Calu3 (cell line): ENCODE data around the gene TINCR. TPM values are rescaled to one million over a fixed set of nuclear protein-coding genes. Genes with fewer than 3 reads are reported as not detected.

ENCODE experiments used
- BruUV-seq: library from RNA; stranded (reverse); fragments of 400-500 nt; replicated peaks from 2 replicates; lab custom pipeline; 2021; lab: Mats Ljungman, UMichigan
- CTCF ChIA-PET: fragments of 300-600 bp; sonication (Branson Sonifier 250); formaldehyde crosslinking; loops from one replicate; lab custom pipeline; 2022; ENCODE audit warnings: antibody characterized with exemption; lab: Charles Lee
- DNase-seq: peaks from one replicate; pipeline ENCODE4 v3.0.0; 2022
- H3K27ac Mint-ChIP-seq: one replicate; pipeline ENCODE4 v1.8.0; 2022; ENCODE audit warnings: mixed read lengths; ENCODE audit not compliant: unreplicated experiment
- H3K27me3 Mint-ChIP-seq: one replicate; pipeline ENCODE4 v1.8.0; 2022; ENCODE audit warnings: mixed read lengths; ENCODE audit not compliant: unreplicated experiment
- H3K36me3 Mint-ChIP-seq: one replicate; pipeline ENCODE4 v1.8.0; 2022; ENCODE audit warnings: mild to moderate bottlenecking, moderate library complexity, mixed read lengths; ENCODE audit not compliant: insufficient read depth, unreplicated experiment
- H3K4me1 Mint-ChIP-seq: one replicate; pipeline ENCODE4 v1.8.0; 2022; ENCODE audit warnings: mild to moderate bottlenecking, low read depth, mixed read lengths; ENCODE audit not compliant: unreplicated experiment
- H3K4me3 Mint-ChIP-seq: one replicate; pipeline ENCODE4 v1.8.0; 2022; ENCODE audit warnings: mild to moderate bottlenecking, low read depth, moderate library complexity, mixed read lengths; ENCODE audit not compliant: unreplicated experiment
- H3K9me3 Mint-ChIP-seq: one replicate; pipeline ENCODE4 v1.8.0; 2022; ENCODE audit warnings: low read depth, mixed read lengths; ENCODE audit not compliant: unreplicated experiment
- intact Hi-C: fragments of 100-400 bp; cut with micrococcal nuclease; formaldehyde crosslinking; loops from one replicate; pipeline ENCODE4 v1.10.0; 2022; ENCODE audit not compliant: unreplicated experiment
- total RNA-seq: library from RNA; stranded (reverse); gene quantifications from 2 replicates; pipeline ENCODE4 v1.2.3, GENCODE V29; 2022
- TF ChIP-seq, protein P1 (sequence below): fragments of 200-600 bp; IDR thresholded peaks from one replicate; pipeline ENCODE4 v1.8.0; 2022; ENCODE audit warnings: antibody characterized with exemption; ENCODE audit not compliant: unreplicated experiment

TINCR gene
- total RNA-seq, 1 experiment from 2014 or later = 0.40 TPM

DNA sequence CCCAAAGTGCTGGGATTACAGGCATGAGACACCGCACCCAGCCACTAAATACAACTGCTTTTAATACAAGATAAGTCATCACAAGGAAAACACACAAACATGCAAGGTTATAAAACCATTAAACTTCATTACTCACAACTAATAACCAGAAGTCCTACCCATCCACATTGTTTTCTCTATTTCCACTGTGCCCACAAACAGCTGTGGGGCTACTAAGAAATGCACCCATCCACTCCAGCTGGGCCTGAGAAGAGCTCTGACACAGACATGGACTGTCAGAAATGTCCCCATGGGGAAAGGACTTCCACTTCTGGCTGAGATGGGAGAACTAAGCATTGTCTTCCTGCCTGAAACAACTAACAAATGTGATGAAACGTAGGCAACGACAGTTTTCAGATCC is 37.6 kb upstream of the TINCR start:
- CTCF ChIA-PET = no interaction called here
- Mint-ChIP-seq H3K4me3 (no peak overlapping the region), H3K36me3 (peaks cover 57% of the 10 kb centered on the region), H3K9me3 (no peaks in the 10 kb centered on the region), H3K27ac (no peak overlapping the region), H3K4me1 (no peaks in the 10 kb centered on the region), H3K27me3 (no peaks in the 10 kb centered on the region)
- DNase-seq = no peak
- no TSS peak for BruUV-seq
- intact Hi-C loops = no loop called here
- TF ChIP-seq, protein P1, sequence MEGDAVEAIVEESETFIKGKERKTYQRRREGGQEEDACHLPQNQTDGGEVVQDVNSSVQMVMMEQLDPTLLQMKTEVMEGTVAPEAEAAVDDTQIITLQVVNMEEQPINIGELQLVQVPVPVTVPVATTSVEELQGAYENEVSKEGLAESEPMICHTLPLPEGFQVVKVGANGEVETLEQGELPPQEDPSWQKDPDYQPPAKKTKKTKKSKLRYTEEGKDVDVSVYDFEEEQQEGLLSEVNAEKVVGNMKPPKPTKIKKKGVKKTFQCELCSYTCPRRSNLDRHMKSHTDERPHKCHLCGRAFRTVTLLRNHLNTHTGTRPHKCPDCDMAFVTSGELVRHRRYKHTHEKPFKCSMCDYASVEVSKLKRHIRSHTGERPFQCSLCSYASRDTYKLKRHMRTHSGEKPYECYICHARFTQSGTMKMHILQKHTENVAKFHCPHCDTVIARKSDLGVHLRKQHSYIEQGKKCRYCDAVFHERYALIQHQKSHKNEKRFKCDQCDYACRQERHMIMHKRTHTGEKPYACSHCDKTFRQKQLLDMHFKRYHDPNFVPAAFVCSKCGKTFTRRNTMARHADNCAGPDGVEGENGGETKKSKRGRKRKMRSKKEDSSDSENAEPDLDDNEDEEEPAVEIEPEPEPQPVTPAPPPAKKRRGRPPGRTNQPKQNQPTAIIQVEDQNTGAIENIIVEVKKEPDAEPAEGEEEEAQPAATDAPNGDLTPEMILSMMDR = no peak

DNA sequence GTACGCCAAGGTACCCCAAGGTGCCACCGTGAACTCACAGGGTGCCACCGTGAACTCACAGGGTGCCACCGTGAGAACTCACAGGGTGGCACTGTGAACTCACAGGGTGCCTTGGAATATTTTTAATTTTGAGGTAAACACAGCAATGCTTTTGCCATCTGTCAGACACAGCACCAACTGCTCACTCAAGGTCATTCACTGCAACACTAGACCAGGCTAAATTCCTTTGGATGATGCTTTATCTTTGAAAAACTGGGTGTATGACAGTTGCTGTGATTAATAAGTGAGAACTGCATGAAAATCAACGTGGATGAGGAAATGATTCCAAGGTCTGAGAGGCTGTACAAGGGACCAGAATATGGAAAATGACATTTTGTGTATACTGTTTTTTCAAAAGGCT is 35.9 kb upstream of the TINCR start:
- CTCF ChIA-PET = no interaction called here
- Mint-ChIP-seq H3K4me1 (no peaks in the 10 kb centered on the region), H3K9me3 (no peaks in the 10 kb centered on the region), H3K27me3 (no peaks in the 10 kb centered on the region), H3K4me3 (no peak overlapping the region), H3K36me3 (peaks cover 58% of the 10 kb centered on the region), H3K27ac (no peak overlapping the region)
- intact Hi-C loops = no loop called here
- DNase-seq = no peak
- no TSS peak for BruUV-seq
- TF ChIP-seq, protein P1 = no peak

DNA sequence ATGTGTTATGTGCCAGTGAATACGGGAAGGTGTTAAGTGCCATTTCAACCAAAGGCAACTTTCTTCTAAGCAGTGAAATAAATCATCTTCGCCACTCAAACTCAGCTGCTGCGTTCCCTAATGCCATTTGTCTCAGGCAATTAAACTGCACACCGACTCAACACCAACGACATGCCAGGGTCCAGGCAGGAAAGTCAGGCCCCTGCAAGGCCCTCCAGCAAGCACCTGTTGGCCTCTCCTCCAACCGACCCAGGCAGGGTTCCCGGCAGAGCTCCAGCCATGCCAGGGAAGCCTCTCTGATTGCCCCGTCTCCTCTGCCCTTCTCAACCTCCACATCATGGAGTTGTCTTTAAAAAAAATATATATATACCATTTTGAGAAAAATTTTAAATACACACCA is 33.0 kb upstream of the TINCR start:
- Mint-ChIP-seq H3K27me3 (no peaks in the 10 kb centered on the region), H3K9me3 (no peaks in the 10 kb centered on the region), H3K36me3 (peaks cover 40% of the 10 kb centered on the region), H3K4me3 (no peak overlapping the region), H3K4me1 (no peaks in the 10 kb centered on the region), H3K27ac (no peak overlapping the region)
- CTCF ChIA-PET = no interaction called here
- TF ChIP-seq, protein P1 = no peak
- DNase-seq = no peak
- intact Hi-C loops = no loop called here
- BruUV-seq = no TSS peak

DNA sequence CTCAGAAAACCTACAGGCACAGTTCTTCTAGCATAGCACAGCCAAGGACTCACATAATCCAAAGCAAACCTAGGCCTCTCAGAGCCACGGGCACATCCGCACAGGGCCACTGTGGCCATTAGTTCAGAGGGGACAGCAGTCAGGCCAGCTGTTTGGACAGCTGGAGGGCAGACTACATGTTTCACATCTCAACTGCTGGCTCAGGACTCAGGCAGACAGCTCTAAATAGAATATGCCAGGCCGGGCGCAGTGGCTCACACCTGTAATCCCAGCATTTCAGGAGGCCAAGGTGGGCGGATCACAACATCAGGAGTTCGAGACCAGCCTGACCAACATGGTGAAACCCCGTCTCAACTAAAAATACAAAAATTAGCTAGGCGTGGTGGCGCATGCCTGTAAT is 28.0 kb upstream of the TINCR start:
- Mint-ChIP-seq H3K4me1 (no peaks in the 10 kb centered on the region), H3K36me3 (peaks cover 44% of the 10 kb centered on the region), H3K27me3 (no peaks in the 10 kb centered on the region), H3K27ac (no peak overlapping the region), H3K9me3 (no peaks in the 10 kb centered on the region), H3K4me3 (no peak overlapping the region)
- no TSS peak for BruUV-seq
- TF ChIP-seq, protein P1 = no peak
- no peak for DNase-seq
- CTCF ChIA-PET = interaction anchor here (0.6 kb wide), 1 partner anchor 882 kb away, joined by 3 read pairs; no protein-coding TSS in a partner anchor
- intact Hi-C loops = no loop called here
